Parathyroid adenoma (tissue), 2 donors: ENCODE results near the gene KCTD20.

ENCODE experiments used
- H2AFZ ChIP-seq: fragments of 300-600 bp; sonication (generic); one replicate; pipeline ENCODE4 v1.7.0; 2017; ENCODE audit warnings: antibody characterized with exemption, mild to moderate bottlenecking
- H3K27ac ChIP-seq: fragments of 300-600 bp; sonication (generic); one replicate; pipeline ENCODE4 v1.7.0; 2017
- H3K27me3 ChIP-seq: fragments of 300-600 bp; sonication (generic); one replicate; pipeline ENCODE4 v1.7.0; 2017; ENCODE audit warnings: low read length; ENCODE audit not compliant: control insufficient read depth, insufficient read depth
- H3K36me3 ChIP-seq: fragments of 300-600 bp; sonication (generic); one replicate; pipeline ENCODE4 v1.7.0; 2017; ENCODE audit warnings: low read length; ENCODE audit not compliant: control insufficient read depth, insufficient read depth
- H3K4me1 ChIP-seq: fragments of 300-600 bp; sonication (generic); one replicate; pipeline ENCODE4 v1.7.0; 2017; ENCODE audit warnings: control low read depth
- H3K4me2 ChIP-seq: fragments of 300-600 bp; sonication (generic); one replicate; pipeline ENCODE4 v1.7.0; 2017; ENCODE audit warnings: low read length
- H3K4me3 ChIP-seq: fragments of 300-600 bp; sonication (generic); one replicate; pipeline ENCODE4 v1.7.0; 2017; ENCODE audit warnings: low read depth, low read length
- H3K79me2 ChIP-seq: fragments of 300-600 bp; sonication (generic); one replicate; pipeline ENCODE4 v1.7.0; 2017; ENCODE audit warnings: control low read depth
- H3K9ac ChIP-seq: fragments of 300-600 bp; sonication (generic); one replicate; pipeline ENCODE4 v1.7.0; 2017; ENCODE audit warnings: mild to moderate bottlenecking
- H3K9me3 ChIP-seq: fragments of 300-600 bp; sonication (generic); one replicate; pipeline ENCODE4 v1.7.0; 2017; ENCODE audit warnings: low read length; ENCODE audit not compliant: control insufficient read depth
- TF ChIP-seq, protein P1 (sequence below): fragments of 300-600 bp; sonication (generic); IDR thresholded peaks from one replicate; pipeline ENCODE4 v1.7.0; 2017; ENCODE audit warnings: antibody characterized with exemption, mild to moderate bottlenecking
- donor health status: primary hyperparathyroidism.

Gene KCTD20

GRCh38 chr6:36455486-36456027 lies 12.8 kb downstream of the KCTD20 start:
- H2AFZ ChIP-seq: no peak overlapping the region
- H3K9me3 ChIP-seq: no peaks in the 10 kb centered on the region
- no peak overlapping the region for H3K4me2 ChIP-seq
- H3K79me2 ChIP-seq: peaks cover 68% of the 10 kb centered on the region
- H3K4me3 ChIP-seq: no peak overlapping the region
- no peaks in the 10 kb centered on the region for H3K4me1 ChIP-seq
- H3K27me3 ChIP-seq: no peaks in the 10 kb centered on the region
- no peak overlapping the region for H3K27ac ChIP-seq
- H3K36me3 ChIP-seq: no peaks in the 10 kb centered on the region
- TF ChIP-seq, protein P1, sequence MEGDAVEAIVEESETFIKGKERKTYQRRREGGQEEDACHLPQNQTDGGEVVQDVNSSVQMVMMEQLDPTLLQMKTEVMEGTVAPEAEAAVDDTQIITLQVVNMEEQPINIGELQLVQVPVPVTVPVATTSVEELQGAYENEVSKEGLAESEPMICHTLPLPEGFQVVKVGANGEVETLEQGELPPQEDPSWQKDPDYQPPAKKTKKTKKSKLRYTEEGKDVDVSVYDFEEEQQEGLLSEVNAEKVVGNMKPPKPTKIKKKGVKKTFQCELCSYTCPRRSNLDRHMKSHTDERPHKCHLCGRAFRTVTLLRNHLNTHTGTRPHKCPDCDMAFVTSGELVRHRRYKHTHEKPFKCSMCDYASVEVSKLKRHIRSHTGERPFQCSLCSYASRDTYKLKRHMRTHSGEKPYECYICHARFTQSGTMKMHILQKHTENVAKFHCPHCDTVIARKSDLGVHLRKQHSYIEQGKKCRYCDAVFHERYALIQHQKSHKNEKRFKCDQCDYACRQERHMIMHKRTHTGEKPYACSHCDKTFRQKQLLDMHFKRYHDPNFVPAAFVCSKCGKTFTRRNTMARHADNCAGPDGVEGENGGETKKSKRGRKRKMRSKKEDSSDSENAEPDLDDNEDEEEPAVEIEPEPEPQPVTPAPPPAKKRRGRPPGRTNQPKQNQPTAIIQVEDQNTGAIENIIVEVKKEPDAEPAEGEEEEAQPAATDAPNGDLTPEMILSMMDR: no peak
- no peak overlapping the region for H3K9ac ChIP-seq

GRCh38 chr6:36459501-36459900 lies 16.7 kb downstream of the KCTD20 start:
- H3K9me3 ChIP-seq: no peaks in the 10 kb centered on the region
- TF ChIP-seq, protein P1: no peak
- H3K4me2 ChIP-seq: no peak overlapping the region
- no peak overlapping the region for H3K27ac ChIP-seq
- H2AFZ ChIP-seq: no peak overlapping the region
- no peaks in the 10 kb centered on the region for H3K27me3 ChIP-seq
- H3K4me1 ChIP-seq: no peaks in the 10 kb centered on the region
- H3K4me3 ChIP-seq: no peak overlapping the region
- no peaks in the 10 kb centered on the region for H3K36me3 ChIP-seq
- peaks cover 54% of the 10 kb centered on the region for H3K79me2 ChIP-seq
- no peak overlapping the region for H3K9ac ChIP-seq

DNA sequence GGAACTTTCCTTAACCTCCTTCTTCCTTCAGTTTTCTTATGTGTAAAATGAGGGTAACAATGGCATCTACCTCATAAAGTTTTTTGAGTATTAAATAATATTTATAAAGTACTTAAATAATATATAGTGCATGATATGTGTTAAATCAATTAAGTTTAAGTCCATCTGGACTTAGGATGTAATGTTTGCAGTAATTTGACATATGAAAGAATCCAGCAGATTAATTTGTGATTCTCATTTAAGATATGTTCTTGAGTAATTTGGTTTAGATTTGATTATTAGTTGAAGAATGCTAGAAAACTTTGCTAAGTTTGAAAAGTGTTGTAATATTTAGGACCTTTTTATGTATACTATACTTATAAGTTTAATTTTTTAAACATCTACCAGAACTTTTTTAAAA lies 18.1 kb downstream of the KCTD20 start:
- Histone ChIP-seq H3K9ac (no peak overlapping the region), H2AFZ (no peak overlapping the region), H3K36me3 (no peaks in the 10 kb centered on the region), H3K79me2 (peaks cover 48% of the 10 kb centered on the region), H3K4me3 (no peak overlapping the region), H3K4me2 (no peak overlapping the region), H3K4me1 (no peaks in the 10 kb centered on the region), H3K27me3 (no peaks in the 10 kb centered on the region), H3K9me3 (no peaks in the 10 kb centered on the region), H3K27ac (no peak overlapping the region)
- TF ChIP-seq, protein P1: no peak

DNA sequence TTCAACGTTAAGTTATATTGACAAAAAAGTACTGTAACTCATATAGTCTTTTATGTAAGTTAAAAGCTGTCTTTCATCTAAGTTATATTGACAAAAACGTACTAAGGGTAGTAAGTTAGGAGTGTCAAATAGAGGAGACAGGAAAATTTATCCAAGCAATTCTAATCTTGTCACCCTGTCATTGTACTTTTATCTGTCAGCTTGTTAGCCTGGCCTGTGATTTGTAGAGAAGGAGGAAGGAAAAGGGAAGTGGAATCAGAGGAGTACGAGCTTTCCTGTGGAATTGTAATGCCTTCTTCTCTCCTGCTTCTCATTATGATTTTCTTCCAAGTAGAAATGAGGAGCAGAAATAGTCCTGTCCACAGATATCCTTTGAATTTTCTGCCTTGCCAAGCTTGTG lies 18.8 kb downstream of the KCTD20 start:
- H3K4me2 ChIP-seq: no peak overlapping the region
- no peaks in the 10 kb centered on the region for H3K4me1 ChIP-seq
- no peak overlapping the region for H2AFZ ChIP-seq
- no peak overlapping the region for H3K4me3 ChIP-seq
- H3K36me3 ChIP-seq: no peaks in the 10 kb centered on the region
- TF ChIP-seq, protein P1: no peak
- H3K79me2 ChIP-seq: peaks cover 50% of the 10 kb centered on the region
- H3K27me3 ChIP-seq: no peaks in the 10 kb centered on the region
- no peak overlapping the region for H3K9ac ChIP-seq
- H3K9me3 ChIP-seq: no peaks in the 10 kb centered on the region
- H3K27ac ChIP-seq: no peak overlapping the region

DNA sequence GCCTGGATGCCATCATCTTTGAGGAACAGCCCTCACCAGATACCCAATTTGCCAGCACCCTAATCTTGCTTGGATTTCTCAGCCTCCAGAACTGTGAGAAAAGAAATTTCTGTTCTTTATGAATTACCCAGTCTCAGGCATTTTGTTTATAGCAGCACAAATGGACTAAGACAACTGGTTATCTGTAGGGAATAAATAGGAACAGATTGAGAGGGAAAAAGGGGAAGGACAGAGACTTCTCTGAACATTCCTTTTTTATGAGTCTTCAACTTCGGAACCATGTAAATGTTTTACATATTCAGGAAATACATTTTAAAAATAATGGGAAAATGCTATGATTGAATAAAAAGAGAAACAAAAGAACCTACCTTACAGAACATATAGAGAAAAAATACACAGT lies 20.9 kb downstream of the KCTD20 start:
- Histone ChIP-seq H3K79me2 (peaks cover 39% of the 10 kb centered on the region), H3K4me2 (no peak overlapping the region), H2AFZ (no peak overlapping the region), H3K9ac (no peak overlapping the region), H3K4me1 (no peaks in the 10 kb centered on the region), H3K9me3 (no peaks in the 10 kb centered on the region), H3K36me3 (no peaks in the 10 kb centered on the region), H3K27me3 (no peaks in the 10 kb centered on the region), H3K27ac (no peak overlapping the region), H3K4me3 (no peak overlapping the region)
- TF ChIP-seq, protein P1: no peak
